HG03039 (cell line): ENCODE results near the gene SAE1.
A peak's percentile ranks its signal among the peaks of the same experiment; 100 is the strongest.

ENCODE experiments used
- ATAC-seq: cut with Tn5 transposase; IDR thresholded peaks from one replicate; pipeline ENCODE4 v1.9.1; 2021; ENCODE audit warnings: mild to moderate bottlenecking, moderate library complexity; ENCODE audit not compliant: unreplicated experiment

SAE1 gene

GRCh38 chr19:47210180-47210490 lies 79.5 kb downstream of the SAE1 start:
- ATAC-seq: no peak

- no peak for ATAC-seq
Measured at GRCh38 chr19:47210689-47211316, 80.2 kb downstream of the SAE1 start.

DNA sequence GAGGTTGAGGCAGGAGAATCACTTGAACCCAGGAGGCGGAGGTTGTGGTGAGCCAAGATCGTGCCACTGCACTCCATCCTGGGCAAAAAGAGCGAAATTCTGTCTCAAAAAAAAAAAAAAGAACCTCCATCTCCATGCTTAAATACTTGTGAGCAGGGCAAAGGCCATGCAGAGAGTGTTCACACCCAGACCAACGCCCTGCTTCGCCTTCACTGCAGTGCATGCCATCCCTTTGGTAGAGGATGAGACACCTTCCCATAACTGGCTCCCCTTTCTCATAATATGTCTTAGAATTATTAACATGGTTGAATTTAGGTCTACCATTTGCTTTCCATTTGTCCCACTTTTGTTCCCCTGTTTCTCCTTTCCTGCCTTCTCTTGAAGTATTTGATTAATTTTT lies 84.9 kb downstream of the SAE1 start:
- no peak for ATAC-seq

DNA sequence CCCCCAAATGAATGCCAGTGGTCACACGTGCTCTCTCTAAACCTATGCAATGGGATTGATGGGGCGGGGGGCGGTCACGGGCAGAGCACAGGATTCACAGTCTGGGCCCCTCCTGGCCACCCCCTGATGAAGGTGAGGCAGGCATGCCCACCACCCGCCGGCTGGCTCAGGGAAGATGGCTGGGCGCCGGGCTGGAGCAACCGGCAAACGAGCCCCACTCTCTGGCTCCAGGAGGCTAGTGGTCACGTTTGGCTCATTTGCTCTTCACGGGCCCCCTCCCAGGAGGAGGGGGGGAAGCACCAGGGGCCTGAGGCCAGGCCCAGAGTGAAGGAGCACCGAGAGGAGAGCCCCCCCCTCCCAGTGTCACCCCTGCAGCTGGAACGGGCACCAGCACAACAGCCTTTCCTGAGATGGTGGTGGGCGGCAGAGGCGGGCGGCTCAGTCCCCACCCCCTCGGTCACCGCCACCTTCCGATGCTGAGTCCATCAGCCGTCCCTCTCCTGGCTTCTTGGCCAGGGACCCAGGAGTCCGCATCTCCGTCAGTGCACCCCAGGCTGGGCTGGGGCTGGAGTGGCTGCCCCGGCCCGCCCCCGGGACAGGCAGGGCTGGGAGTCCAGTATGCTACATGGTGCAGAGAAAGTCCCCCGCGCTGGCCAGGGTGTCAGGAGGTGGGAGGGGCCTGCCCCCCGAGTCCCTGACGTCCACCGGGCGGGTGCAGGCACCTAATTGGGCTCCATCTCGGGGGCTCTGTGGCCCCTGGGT lies 90.6 kb downstream of the SAE1 start:
- ATAC-seq: no peak

- no peak for ATAC-seq
Measured at GRCh38 chr19:47221890-47222289, 91.3 kb downstream of the SAE1 start.

DNA sequence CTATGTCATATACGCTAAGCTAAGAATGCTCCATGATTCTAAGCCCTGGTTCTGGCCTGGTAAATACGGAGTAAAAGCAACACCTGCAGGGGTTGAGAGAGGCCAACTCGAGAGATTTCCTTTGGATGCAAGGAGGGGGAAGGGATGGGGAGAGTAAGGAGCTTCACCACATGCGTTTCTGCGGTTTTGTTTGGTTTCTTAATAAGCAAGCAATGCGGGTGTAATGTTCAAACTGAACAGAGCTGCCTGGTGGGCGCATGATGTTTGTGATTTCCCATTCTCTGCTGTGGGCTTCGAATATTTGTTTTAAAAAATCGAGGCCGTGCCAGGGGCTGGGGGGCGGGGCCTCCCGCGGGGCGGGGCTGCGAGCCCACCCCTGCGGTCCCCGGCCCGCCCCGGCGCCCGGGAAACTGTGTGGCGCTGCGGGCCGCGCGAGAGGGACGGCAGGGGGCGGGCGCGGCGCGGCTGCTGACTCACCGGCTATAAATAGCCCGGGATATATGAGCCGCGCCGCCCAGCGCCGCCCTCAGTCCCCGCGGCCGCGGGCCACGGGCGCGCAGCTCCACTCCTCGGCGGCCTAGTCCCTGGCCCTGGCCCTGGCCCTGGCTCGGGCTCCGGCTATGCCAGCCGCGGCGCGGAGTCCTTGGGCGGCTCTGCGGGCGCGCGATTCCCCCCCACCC lies 95.3 kb downstream of the SAE1 start:
- ATAC-seq: peak; percentile 39

- ATAC-seq: peak; percentile 8
Measured at GRCh38 chr19:47226426-47227351, 96.1 kb downstream of the SAE1 start.

GRCh38 chr19:47227352-47228167 lies 96.9 kb downstream of the SAE1 start:
- no peak for ATAC-seq

- ATAC-seq: no peak
Measured at GRCh38 chr19:47228168-47228936, 97.7 kb downstream of the SAE1 start.

- ATAC-seq: no peak
Measured at GRCh38 chr19:47228937-47229675, 98.5 kb downstream of the SAE1 start.

- ATAC-seq: no peak
Measured at GRCh38 chr19:47229676-47230053, 99.0 kb downstream of the SAE1 start.

- ATAC-seq: peak; percentile 22
Measured at GRCh38 chr19:47230054-47230920, 99.7 kb downstream of the SAE1 start.

- ATAC-seq: peak; percentile 18
Measured at GRCh38 chr19:47230921-47231214, 100.2 kb downstream of the SAE1 start, which contains the start of gene BBC3. TSS of gene BBC3 (minus strand) at chr19:47231199. CDS start at chr19:47228431, 2,768 bp downstream.

DNA sequence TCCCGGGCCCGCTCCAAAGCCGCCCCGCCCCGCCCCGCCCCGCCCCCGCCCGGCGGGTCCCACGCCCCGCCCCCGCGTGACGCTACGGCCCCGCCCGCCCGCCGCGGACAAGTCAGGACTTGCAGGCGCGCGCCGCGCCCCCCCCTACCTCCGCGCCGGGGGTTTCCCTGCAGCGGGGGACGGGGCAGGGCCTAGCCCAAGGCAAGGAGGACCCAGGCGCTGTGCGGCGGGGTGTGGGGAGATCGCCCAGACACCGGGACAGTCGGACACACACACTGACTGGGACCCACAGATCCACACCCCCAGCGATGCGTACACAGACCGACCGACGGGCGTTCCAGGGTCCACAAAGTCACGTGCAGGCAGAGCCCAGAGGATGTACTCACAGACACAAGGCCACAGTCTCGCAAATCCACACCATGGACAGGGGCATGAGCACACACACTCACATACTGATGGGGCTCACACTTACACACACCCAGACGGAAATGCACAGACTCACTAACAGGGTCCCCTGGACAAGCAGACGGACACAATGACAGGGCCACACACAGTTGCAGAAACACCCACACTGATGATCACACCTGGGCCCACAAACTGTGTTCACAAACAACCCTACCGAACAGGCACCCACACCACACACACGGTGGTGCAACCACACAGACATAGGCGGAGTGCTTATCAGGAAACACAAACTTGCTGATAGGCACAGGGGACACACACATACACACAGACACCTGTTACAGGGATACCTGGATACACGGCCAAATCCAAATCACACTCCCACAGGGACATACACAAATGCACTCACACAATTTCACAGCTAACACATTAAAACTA lies 100.8 kb downstream of the SAE1 start:
- peak; percentile 30 for ATAC-seq

- ATAC-seq: no peak
Measured at GRCh38 chr19:47232422-47233211, 102.0 kb downstream of the SAE1 start.

GRCh38 chr19:47236072-47236675 lies 105.5 kb downstream of the SAE1 start:
- ATAC-seq: no peak
